HG03039 (cell line): Measurements from ENCODE around the gene PCDHGA1.
A peak's percentile ranks its signal among the peaks of the same experiment; 100 is the strongest.
"Not testable (repeated sequence)": the region's sequence is repeated elsewhere in the genome, so short reads cannot be mapped to it uniquely, and the experiment has no call there.

Source experiments
- ATAC-seq: cut with Tn5 transposase; IDR thresholded peaks from one replicate; pipeline ENCODE4 v1.9.1; 2021; ENCODE audit warnings: mild to moderate bottlenecking, moderate library complexity; ENCODE audit not compliant: unreplicated experiment

Gene PCDHGA1

DNA sequence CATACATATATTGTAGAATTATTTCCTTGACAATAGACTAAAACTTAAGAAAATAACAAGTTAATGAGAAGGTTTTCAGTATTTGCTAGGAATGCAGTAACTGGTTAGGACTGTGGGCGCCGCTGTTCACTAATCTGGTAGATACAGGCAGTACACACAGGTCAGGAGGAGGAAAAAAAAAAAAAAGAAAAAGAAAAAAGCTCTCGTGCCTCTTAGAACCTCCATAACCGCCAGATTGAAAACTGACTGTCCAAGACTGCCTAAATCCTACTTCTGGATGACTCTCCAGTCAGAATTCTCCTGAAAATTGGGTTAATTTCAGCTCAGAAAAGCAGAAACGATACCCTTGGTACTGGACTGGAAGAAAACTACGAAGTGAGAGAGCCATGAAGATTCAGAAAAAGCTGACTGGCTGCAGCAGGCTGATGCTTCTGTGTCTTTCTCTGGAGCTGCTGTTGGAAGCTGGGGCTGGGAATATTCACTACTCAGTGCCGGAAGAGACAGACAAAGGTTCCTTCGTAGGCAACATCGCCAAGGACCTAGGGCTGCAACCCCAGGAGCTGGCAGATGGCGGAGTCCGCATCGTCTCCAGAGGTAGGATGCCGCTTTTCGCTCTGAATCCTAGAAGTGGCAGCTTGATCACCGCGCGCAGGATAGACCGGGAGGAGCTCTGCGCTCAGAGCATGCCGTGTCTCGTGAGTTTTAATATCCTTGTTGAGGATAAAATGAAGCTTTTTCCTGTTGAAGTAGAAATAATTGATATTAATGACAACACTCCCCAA lies at the start of gene PCDHGA1:
Gene PCDHGA1 (plus strand): TSS at position 216 of the 782 bp plus-strand sequence.
- ATAC-seq: no peak

GRCh38 chr5:141298376-141298775 lies 31.9 kb upstream of the PCDHGA1 start:
- ATAC-seq: no peak

GRCh38 chr5:141303756-141304155 lies 26.6 kb upstream of the PCDHGA1 start, which contains the start of gene SLC25A2:
Gene SLC25A2, minus strand, starts transcription at chr5:141304049. Its CDS starts 184 bp downstream, at chr5:141303865.
- no peak for ATAC-seq

- no peak for ATAC-seq
Measured at GRCh38 chr5:141306630-141307029, 23.7 kb upstream of the PCDHGA1 start.

- ATAC-seq: no peak
Measured at GRCh38 chr5:141313711-141314110, 16.6 kb upstream of the PCDHGA1 start.

- ATAC-seq: not testable (repeated sequence)
Measured at GRCh38 chr5:141316963-141317362, 13.4 kb upstream of the PCDHGA1 start.

GRCh38 chr5:141319202-141319601 lies 11.1 kb upstream of the PCDHGA1 start:
- no peak for ATAC-seq

DNA sequence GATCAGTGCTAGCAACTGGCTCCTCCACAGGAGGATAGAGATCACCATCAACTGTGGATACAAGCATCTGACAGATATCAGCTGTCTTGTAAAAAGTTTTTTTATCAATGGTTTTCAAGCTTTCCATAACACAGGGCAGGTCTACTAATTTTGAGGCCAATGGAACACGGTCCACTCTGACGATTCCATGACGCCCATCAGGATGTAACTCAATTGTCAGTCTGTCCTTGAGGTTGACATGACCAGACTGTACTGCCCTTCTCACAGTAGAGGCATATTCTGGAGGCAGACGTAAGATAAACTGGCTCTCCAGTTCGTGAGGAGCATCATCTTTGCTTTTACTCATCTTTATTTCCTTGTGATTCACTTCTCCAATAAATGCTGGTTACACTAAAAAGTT lies 10.6 kb upstream of the PCDHGA1 start:
- ATAC-seq: no peak

DNA sequence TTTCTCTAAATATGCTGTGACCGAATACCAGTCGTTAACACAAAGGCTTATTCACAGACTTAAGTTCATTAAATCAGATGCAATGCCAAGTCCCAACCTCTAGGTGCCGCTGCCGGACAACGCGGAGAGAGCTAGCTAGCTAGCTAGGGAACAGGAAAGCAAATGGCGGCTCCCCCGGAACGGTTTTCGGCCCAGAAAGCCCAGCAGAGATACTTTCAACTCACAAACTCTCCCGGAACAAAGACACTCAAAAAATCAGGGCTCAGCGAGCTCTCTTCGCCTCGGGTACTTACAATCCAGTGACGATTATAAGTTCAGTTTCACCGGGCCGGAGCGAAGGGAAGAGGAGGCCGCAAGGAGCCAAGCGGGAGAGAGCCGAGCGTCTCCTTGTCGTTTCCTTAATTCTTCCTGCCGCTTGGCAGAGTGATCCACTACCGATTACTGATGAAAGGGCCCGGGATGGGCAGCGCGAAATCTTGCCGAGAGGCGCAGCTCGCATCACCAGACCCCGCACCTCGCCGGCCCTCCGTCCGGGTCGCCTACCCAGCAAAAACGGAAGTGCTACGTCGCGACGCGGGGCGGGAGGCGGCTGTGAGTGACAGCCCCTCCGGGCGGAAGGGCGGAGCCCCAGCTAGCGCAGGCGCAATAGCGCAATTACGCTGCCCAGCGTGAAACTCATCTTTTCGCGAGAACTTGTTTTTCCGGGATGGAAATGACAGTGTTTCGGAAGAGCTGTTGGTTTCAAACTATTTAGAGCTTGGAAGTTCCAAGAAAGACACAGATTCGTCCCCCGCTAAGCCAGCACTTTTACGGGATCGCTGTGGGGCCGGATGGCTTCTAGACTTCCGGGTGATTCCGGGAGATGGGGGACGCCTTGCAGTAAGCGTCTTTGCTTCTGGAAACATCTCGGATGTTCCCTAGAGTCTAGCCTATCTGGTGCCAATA lies 9.8 kb upstream of the PCDHGA1 start, which contains the start of gene TAF7:
Gene TAF7 (minus strand): TSS at position 560 of the 945 bp plus-strand sequence. CDS start 740 bp downstream, outside the sequence.
- ATAC-seq: peak; percentile 91

GRCh38 chr5:141322261-141322660 lies 8.1 kb upstream of the PCDHGA1 start:
- ATAC-seq: no peak

DNA sequence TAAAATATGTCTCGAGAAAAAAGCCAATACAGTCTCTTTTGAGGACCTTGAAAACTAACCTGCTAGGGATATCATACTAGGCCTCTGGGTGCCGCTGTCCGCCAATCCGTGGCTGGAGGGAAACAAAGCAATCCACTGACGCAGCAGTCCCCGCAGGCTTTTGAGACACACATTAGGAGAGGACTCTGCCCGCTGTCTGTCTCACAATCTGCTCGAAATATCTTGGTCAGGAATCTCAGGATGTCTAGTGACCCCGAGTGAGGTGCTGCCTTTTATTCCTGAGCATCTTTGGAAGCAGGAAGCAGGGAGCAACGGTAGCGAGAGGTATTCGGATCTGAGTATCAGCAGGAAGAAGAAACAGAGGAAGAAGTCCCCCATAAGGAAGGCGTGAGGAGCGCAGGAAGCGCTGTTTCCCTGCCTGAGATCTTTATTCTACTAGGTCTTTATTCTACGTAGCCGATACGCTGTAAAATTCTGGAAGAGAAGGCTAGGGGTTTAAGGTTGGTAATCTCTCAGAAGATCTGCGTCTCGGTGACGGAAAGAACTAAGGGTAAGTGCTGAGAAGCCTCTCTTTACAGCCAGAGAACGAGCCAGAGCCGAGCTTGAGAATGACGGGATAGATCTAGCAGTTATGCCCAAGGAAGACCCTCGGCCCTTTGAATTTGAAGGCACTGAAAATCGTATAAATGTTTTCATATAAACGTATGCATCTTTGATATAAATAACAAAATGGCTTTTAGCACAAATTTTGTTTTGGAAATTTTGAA lies 4.0 kb upstream of the PCDHGA1 start:
- peak; percentile 88 for ATAC-seq

DNA sequence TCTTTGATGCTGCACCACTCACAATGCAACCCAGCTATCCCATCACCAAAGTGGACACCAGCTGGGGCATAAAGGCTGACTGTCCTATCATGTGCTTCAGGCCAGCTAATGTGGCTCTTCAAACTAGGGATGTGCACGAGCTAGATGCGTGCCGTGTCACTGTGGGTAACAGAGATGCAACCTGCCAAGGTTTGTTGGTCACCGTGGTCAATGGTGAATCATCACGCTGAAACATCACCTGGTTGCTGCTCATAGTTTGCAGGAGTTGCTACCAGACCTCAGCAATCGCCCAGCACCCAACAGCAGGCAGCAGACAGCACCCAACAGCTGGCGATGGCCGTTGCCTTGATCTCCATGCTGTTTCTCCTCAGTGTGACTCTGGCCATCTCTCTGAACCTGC lies 2.1 kb upstream of the PCDHGA1 start:
- no peak for ATAC-seq

GRCh38 chr5:141332571-141332970 lies 2.3 kb downstream of the PCDHGA1 start:
- not testable (repeated sequence) for ATAC-seq

GRCh38 chr5:141338538-141339306 lies 8.4 kb downstream of the PCDHGA1 start, which contains the start of gene PCDHGA2:
Gene PCDHGA2, plus strand, starts transcription at chr5:141338760.
- no peak for ATAC-seq

DNA sequence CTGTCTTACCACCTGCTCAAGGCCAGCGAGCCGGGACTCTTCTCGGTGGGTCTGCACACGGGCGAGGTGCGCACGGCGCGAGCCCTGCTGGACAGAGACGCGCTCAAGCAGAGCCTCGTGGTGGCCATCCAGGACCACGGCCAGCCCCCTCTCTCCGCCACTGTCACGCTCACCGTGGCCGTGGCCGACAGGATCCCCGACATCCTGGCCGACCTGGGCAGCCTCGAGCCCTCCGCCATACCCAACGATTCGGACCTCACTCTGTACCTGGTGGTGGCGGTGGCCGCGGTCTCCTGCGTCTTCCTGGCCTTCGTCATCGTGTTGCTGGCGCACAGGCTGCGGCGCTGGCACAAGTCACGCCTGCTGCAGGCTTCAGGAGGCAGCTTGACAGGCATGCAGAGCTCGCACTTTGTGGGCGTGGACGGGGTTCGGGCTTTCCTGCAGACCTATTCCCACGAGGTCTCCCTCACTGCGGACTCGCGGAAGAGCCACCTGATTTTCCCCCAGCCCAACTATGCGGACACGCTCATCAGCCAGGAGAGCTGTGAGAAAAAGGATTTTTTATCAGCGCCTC lies 10.6 kb downstream of the PCDHGA1 start:
- ATAC-seq: not testable (repeated sequence)

DNA sequence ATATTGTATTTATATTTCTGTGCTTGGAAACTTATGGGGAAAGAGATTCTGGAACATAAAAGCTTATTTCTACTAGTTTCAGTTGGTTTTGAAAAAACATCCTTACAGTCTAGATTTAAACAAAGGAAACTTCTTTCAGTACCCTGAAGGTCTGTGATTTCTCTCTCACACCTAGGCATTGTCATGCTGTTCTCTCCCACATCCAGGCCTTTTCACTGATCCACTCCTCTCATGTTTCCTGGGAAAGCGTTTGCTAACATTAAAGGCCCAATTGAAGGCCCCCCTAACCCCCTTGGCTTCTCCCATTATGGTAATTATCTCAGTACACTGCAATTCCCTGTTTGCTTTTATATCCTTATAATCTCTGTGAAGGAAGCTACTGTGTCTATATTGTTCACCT lies 12.5 kb downstream of the PCDHGA1 start:
- ATAC-seq: no peak

GRCh38 chr5:141343242-141343952 lies 13.1 kb downstream of the PCDHGA1 start, which contains the start of gene PCDHGA3:
Gene PCDHGA3, plus strand, starts transcription at chr5:141343829. Its CDS starts 205 bp downstream, at chr5:141344034.
- no peak for ATAC-seq

GRCh38 chr5:141343953-141344463 lies 13.7 kb downstream of the PCDHGA1 start:
- no peak for ATAC-seq

DNA sequence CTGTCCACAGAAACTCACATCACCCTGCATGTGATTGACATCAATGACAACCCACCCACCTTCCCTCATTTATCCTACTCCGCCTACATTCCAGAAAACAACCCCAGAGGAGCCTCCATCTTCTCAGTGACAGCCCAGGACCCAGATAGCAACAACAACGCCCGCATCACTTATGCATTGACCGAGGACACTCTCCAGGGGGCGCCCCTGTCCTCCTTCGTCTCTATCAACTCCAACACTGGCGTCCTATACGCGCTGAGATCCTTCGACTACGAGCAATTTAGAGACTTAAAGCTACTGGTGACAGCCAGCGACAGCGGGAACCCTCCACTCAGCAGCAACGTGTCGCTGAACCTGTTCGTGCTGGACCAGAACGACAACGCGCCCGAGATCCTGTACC lies 15.0 kb downstream of the PCDHGA1 start:
- ATAC-seq: no peak
